HCT116 (cell line): ENCODE data around the gene TKTL1. TPM values are rescaled to one million over a fixed set of nuclear protein-coding genes. Genes with fewer than 3 reads are reported as not detected.

ENCODE experiments used
- ATAC-seq: fragments of 200-7000 bp; cut with Tn5 transposase; 2 replicates; pipeline ENCODE4 v1.9.1; 2020; ENCODE audit warnings: mild to moderate bottlenecking, moderate library complexity
- BruUV-seq: library from RNA; stranded (reverse); fragments of 400-500 nt; replicated peaks from 2 replicates; lab custom pipeline; 2021; lab: Mats Ljungman, UMichigan
- CTCF ChIA-PET: fragments of 300-600 bp; sonication (Branson Sonifier 250); formaldehyde crosslinking; loops from one replicate; lab custom pipeline; 2021; ENCODE audit warnings: antibody characterized with exemption; lab: Charles Lee
- POLR2A ChIA-PET: fragments of 300-600, 350-600 bp; sonication (Branson Sonifier 250); formaldehyde crosslinking; loops from one replicate; lab custom pipeline; 2021; ENCODE audit warnings: antibody characterized with exemption; lab: Charles Lee
- RAD21 ChIA-PET, 2 experiments: fragments of 300-600 bp; sonication (Branson Sonifier 250); formaldehyde crosslinking; loops; one replicate each; lab custom pipeline; 2023; ENCODE audit warnings: low total read pairs in 2 of 2; ENCODE audit not compliant: uncharacterized antibody in 2 of 2, unreplicated experiment in 2 of 2, low non-redundant PET in 1 of 2; lab: Charles Lee
- DNase-seq: peaks from one replicate; pipeline ENCODE4 v3.0.0-alpha.2; 2010; ENCODE audit warnings: low read depth, low spot score
- H2AFZ ChIP-seq: fragments of 200-600 bp; shearing (Covaris generic), sonication (generic); 2 replicates; pipeline ENCODE4 v1.6.1; 2017; ENCODE audit warnings: low read depth, mixed run types, mixed read lengths, antibody characterized with exemption, low read length; ENCODE audit not compliant: poor library complexity, severe bottlenecking
- H3K27ac ChIP-seq: 2 replicates; pipeline ENCODE4 v1.5.1; 2012; ENCODE audit warnings: low read depth, low read length
- H3K27me3 ChIP-seq: fragments of 200-600 bp; sonication (generic); 2 replicates; pipeline ENCODE4 v1.6.1; 2016; ENCODE audit warnings: mixed run types, low read length, mixed read lengths; ENCODE audit not compliant: insufficient read depth
- H3K36me3 ChIP-seq, 2 experiments: fragments of 200-500 bp in 1 of 2; fragments of 200-600 bp in 1 of 2; sonication (Bioruptor generic) in 1 of 2; sonication (generic) in 1 of 2; 2 replicates each; pipeline versions ENCODE4 v1.5.1 to v1.6.1; 2014 to 2016; ENCODE audit warnings: low read length in 2 of 2, inconsistent platforms in 1 of 2, mixed read lengths in 1 of 2, mixed run types in 1 of 2; ENCODE audit not compliant: insufficient read depth in 2 of 2, control insufficient read depth in 1 of 2
- H3K4me1 ChIP-seq, 2 experiments: fragments of 200-600 bp in 1 of 2; sonication (generic) in 1 of 2; 2 replicates each; pipeline versions ENCODE4 v1.5.1 to v1.6.1; 2012 to 2017; ENCODE audit warnings: low read length in 2 of 2, inconsistent platforms in 1 of 2, mild to moderate bottlenecking in 1 of 2, mixed read lengths in 1 of 2, mixed run types in 1 of 2, moderate library complexity in 1 of 2; ENCODE audit not compliant: insufficient read depth in 2 of 2, control insufficient read depth in 1 of 2
- H3K4me2 ChIP-seq: fragments of 200-600 bp; sonication (generic); 2 replicates; pipeline ENCODE4 v1.6.1; 2017; ENCODE audit warnings: mixed run types, low read length, mixed read lengths
- H3K4me3 ChIP-seq, 2 experiments: fragments of 200-600 bp in 1 of 2; sonication (generic) in 1 of 2; replicated peaks in 1 of 2; 2 replicates each; pipeline ENCODE4 v1.5.1; 2011 to 2016; ENCODE audit warnings: low read length in 2 of 2, control low read depth in 1 of 2, low read depth in 1 of 2, mild to moderate bottlenecking in 1 of 2, mixed read lengths in 1 of 2, mixed run types in 1 of 2
- H3K79me2 ChIP-seq: fragments of 200-600 bp; sonication (generic); 2 replicates; pipeline ENCODE4 v1.6.1; 2017; ENCODE audit warnings: mild to moderate bottlenecking, mixed run types, low read length, moderate library complexity, mixed read lengths; ENCODE audit not compliant: insufficient read depth
- H3K9ac ChIP-seq: fragments of 200-600 bp; sonication (generic); 2 replicates; pipeline ENCODE4 v1.6.1; 2016; ENCODE audit warnings: low read length, mixed read lengths
- H3K9me2 ChIP-seq: fragments of 200-600 bp; sonication (generic), shearing (Covaris generic); 2 replicates; pipeline ENCODE4 v1.6.1; 2017; ENCODE audit warnings: mixed run types, mild to moderate bottlenecking, moderate library complexity; ENCODE audit not compliant: insufficient read depth
- H3K9me3 ChIP-seq, 2 experiments: fragments of 200-500 bp in 1 of 2; fragments of 200-600 bp in 1 of 2; sonication (Bioruptor generic) in 1 of 2; sonication (generic) in 1 of 2; 2 replicates each; pipeline ENCODE4 v1.6.1; 2014 to 2017; ENCODE audit warnings: low read length in 2 of 2, mixed read lengths in 2 of 2, inconsistent platforms in 1 of 2, low read depth in 1 of 2, mild to moderate bottlenecking in 1 of 2, mixed run types in 1 of 2, moderate library complexity in 1 of 2; ENCODE audit not compliant: control insufficient read depth in 1 of 2, insufficient read depth in 1 of 2
- H4K20me1 ChIP-seq: fragments of 200-600 bp; sonication (generic), shearing (Covaris generic); 2 replicates; pipeline ENCODE4 v1.6.1; 2017; ENCODE audit warnings: mixed run types, mild to moderate bottlenecking, moderate library complexity; ENCODE audit not compliant: insufficient read depth
- CEBPB ChIP-seq: IDR thresholded peaks from 2 replicates; pipeline ENCODE4 v1.6.1; 2012; ENCODE audit warnings: low read depth
- POLR2AphosphoS5 ChIP-seq: IDR thresholded peaks from 2 replicates; pipeline ENCODE4 v1.6.1; 2011; ENCODE audit warnings: mild to moderate bottlenecking, low read depth, low read length, moderate library complexity
- SRF ChIP-seq: IDR thresholded peaks from 2 replicates; pipeline ENCODE4 v1.6.1; 2012; ENCODE audit warnings: low read depth
- TCF7L2 ChIP-seq: IDR thresholded peaks from 2 replicates; pipeline ENCODE4 v1.7.0; 2011; ENCODE audit warnings: borderline replicate concordance, inconsistent platforms; ENCODE audit not compliant: insufficient read depth, insufficient read length; ENCODE audit errors: extremely low read depth
- ZFX ChIP-seq: fragments of 450-650 bp; IDR thresholded peaks from 2 replicates; pipeline ENCODE4 v1.6.1; 2017
- intact Hi-C: fragments of 100-400 bp; cut with micrococcal nuclease; formaldehyde crosslinking; loops from 2 replicates; pipeline ENCODE4 v1.10.0; 2022
- total RNA-seq: library from RNA; stranded (reverse); gene quantifications from one replicate; pipeline ENCODE4 v1.2.1, GENCODE V29; 2021; ENCODE audit not compliant: unreplicated experiment

TKTL1 gene
- total RNA-seq, 1 experiment from 2014 or later, result 0.34 TPM

DNA sequence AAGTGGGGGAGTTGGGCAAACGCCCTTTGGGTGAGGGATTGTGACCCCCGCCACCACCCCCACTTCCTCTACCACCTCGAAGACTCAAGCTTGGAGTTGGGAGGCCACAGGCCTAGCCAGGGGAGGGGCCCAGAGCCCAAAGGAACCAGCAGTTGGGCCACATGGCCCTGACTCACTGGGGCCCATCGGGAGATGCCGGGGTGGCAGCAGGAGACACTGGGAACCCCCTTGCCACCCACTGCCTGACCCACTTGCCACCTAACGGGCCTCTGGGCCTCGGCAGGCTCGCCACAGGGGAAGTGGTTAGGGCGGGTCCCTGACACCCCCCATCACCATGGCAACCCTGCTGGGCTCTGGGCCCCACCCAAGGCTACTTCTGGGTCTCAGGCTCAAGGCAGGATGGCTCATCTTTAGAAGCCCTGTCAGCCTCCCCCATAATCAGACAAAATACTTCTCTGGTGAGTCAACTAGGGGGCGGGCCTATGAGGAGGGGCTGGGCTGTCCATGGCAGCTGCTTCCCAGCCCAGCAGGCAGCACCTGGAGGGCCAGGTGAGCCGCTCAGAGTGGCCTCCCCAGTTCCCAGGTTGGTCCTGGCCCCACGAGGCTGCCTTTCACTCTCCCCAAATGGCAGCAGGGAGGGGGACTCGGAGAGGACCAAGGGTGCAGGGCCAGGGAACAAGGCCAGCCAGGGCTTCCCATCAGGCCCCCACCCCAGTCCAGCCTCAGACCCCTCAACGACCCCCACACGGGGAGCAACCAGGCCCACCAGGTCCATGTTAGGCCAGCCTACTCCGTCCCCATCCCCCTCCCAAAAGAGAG, 73.2 kb downstream of the TKTL1 start:
- Histone ChIP-seq H3K9me2 (no peaks in the 10 kb centered on the region), H3K4me1 (peaks cover 10 to 41% of the 10 kb centered on the region in 2 experiments), H3K9ac (peak overlapping the region; percentile 77), H3K79me2 (peaks cover 70% of the 10 kb centered on the region), H3K4me3 (peak overlapping the region; percentile 74 to 78), H3K9me3 (no peaks in the 10 kb centered on the region), H3K27me3 (no peaks in the 10 kb centered on the region), H3K36me3 (peaks cover 6 to 22% of the 10 kb centered on the region in 2 experiments; a peak in 2 of 4 replicates), H2AFZ (no peak overlapping the region), H3K4me2 (peak overlapping the region; percentile 94), H3K27ac (peak overlapping the region; percentile 82), H4K20me1 (no peaks in the 10 kb centered on the region)
- CTCF ChIA-PET, result no interaction called here
- BruUV-seq, result no TSS peak
- ATAC-seq (peak; percentile 49), DNase-seq (peak; percentile 62)
- TF ChIP-seq POLR2AphosphoS5 (peak; percentile 30; the same call in 1 of the 2 replicates), ZFX (no peak), CEBPB (no peak), SRF (no peak)
- POLR2A ChIA-PET, result interaction anchor here (0.6 to 1.5 kb wide), 4 partner anchors 10 to 365 kb away, joined by 3 to 7 read pairs (median 4); partner anchors contain the start of genes EMD, RPL10 and UBL4A
- intact Hi-C loops, result no loop called here
- RAD21 ChIA-PET, result no interaction called here

DNA sequence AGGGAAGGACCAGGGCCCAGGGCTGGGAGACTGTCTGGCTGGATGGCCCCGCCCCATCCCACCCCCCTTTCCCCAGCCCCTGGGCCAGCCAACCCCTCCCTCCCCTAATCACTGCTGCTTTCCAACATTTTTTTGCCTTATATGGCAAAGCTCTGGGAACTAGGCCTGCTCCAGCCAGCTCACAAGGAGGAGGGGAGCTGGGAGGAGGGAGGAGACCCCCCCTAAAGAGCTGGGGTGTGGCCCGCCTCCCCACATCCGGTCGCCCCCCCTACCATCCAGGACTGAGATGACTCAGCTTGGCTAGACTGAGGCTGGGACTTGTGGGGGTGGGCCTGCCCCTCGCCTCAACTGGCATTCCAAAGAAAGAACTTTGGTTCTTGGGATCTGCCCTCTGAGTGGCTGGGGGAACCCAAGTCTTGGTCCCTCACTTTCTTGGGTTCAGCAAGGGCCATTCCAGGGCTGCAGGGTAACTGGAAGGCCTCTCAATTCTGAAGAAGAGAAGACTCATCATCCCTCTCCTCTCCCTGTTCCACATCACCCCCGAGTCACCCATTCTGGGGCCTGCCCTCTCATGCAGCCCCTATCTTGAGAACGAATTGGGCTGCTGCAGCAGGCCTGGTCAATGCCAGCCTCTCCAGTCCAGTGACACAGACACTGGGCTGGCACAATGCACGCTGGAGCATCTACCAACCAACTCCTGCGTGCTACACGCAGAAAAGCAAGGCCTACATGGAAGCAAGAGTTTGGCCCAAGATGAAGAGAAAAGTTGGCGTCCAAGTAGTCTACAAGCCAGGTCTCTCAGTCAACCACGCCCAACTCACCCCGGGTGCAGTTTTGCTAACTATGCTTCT, 74.1 kb downstream of the TKTL1 start:
- CTCF ChIA-PET, result no interaction called here

More for the DNA sequence above, 74.1 kb downstream of the TKTL1 start:
- Histone ChIP-seq H3K36me3 (peaks cover 6 to 22% of the 10 kb centered on the region in 2 experiments; a peak in 2 of 4 replicates), H3K27me3 (no peaks in the 10 kb centered on the region), H3K9me2 (no peaks in the 10 kb centered on the region), H3K9ac (peak overlapping the region; percentile 77), H3K79me2 (peaks cover 62% of the 10 kb centered on the region), H3K4me1 (peaks cover 10 to 46% of the 10 kb centered on the region in 2 experiments), H3K9me3 (no peaks in the 10 kb centered on the region), H3K4me3 (peak overlapping the region; percentile 74 to 78), H3K4me2 (peak overlapping the region; percentile 94), H3K27ac (peak overlapping the region; percentile 82), H2AFZ (no peak overlapping the region), H4K20me1 (no peaks in the 10 kb centered on the region)
- BruUV-seq, result TSS peak; percentile 65
- ATAC-seq (peak; percentile 47), DNase-seq (peak; percentile 63)
- ChIA-PET POLR2A (interaction anchor here (0.6 to 1.5 kb wide), 4 partner anchors 9 to 365 kb away, joined by 3 to 7 read pairs (median 4); partner anchors contain the start of genes EMD, RPL10 and UBL4A), RAD21 (no interaction called here)
- TF ChIP-seq POLR2AphosphoS5, result peak; percentile 13; the same call in 1 of the 2 replicates
- TF ChIP-seq TCF7L2, result no peak
- intact Hi-C loops, result no loop called here
